Progenitor cell of endocrine pancreas (in vitro differentiated cells): ENCODE data around the gene SLC39A7. TPM values are rescaled to one million over a fixed set of nuclear protein-coding genes. Genes with fewer than 3 reads are reported as not detected.
A peak's percentile ranks its signal among the peaks of the same experiment; 100 is the strongest.

ENCODE experiments used
- DNase-seq: peaks from one replicate; pipeline ENCODE4 v3.0.0; 2021; ENCODE audit warnings: low spot score; ENCODE audit not compliant: unreplicated experiment
- H3K27ac Mint-ChIP-seq: 2 replicates; pipeline ENCODE4 v1.8.0; 2021; ENCODE audit warnings: mild to moderate bottlenecking, moderate library complexity, mixed read lengths
- H3K27me3 Mint-ChIP-seq: 2 replicates; pipeline ENCODE4 v1.8.0; 2021; ENCODE audit warnings: mixed read lengths
- H3K36me3 Mint-ChIP-seq: 2 replicates; pipeline ENCODE4 v1.8.0; 2022; ENCODE audit warnings: mixed read lengths; ENCODE audit not compliant: insufficient read depth
- H3K4me1 Mint-ChIP-seq: 2 replicates; pipeline ENCODE4 v1.8.0; 2021; ENCODE audit warnings: low read depth, mixed read lengths
- H3K4me3 Mint-ChIP-seq: 2 replicates; pipeline ENCODE4 v1.8.0; 2021; ENCODE audit warnings: low read depth, mild to moderate bottlenecking, moderate library complexity, mixed read lengths
- H3K9me3 Mint-ChIP-seq: 2 replicates; pipeline ENCODE4 v1.8.0; 2021; ENCODE audit warnings: low read depth, mixed read lengths
- CTCF ChIP-seq: fragments of 200-600 bp; sonication (generic); IDR thresholded peaks from one replicate; pipeline ENCODE4 v1.5.0; 2021; ENCODE audit warnings: antibody characterized with exemption, mild to moderate bottlenecking; ENCODE audit not compliant: unreplicated experiment
- total RNA-seq: library from RNA; stranded (reverse); gene quantifications from 2 replicates; pipeline ENCODE4 v1.2.1, GENCODE V29; 2021

The SLC39A7 gene
- total RNA-seq, 1 donor from 2014 or later, result 109 TPM

- peaks cover 50% of the 10 kb centered on the region for H3K27me3 Mint-ChIP-seq
Observed at GRCh38 chr6:33241968-33242367, 41.3 kb downstream of the SLC39A7 start.

GRCh38 chr6:33243476-33243875 lies 42.8 kb downstream of the SLC39A7 start:
- Mint-ChIP-seq H3K36me3 (no peaks in the 10 kb centered on the region), H3K9me3 (no peaks in the 10 kb centered on the region), H3K4me1 (peaks cover 4% of the 10 kb centered on the region), H3K27me3 (peaks cover 49% of the 10 kb centered on the region), H3K27ac (no peak overlapping the region), H3K4me3 (no peak overlapping the region)
- TF ChIP-seq CTCF, result no peak
- DNase-seq, result no peak

More at GRCh38 chr6:33241968-33242367, 41.3 kb downstream of the SLC39A7 start:
- no peak for TF ChIP-seq CTCF
- no peaks in the 10 kb centered on the region for H3K36me3 Mint-ChIP-seq
- no peaks in the 10 kb centered on the region for H3K4me1 Mint-ChIP-seq
- H3K4me3 Mint-ChIP-seq, result no peak overlapping the region
- no peak overlapping the region for H3K27ac Mint-ChIP-seq
- DNase-seq, result no peak
- no peaks in the 10 kb centered on the region for H3K9me3 Mint-ChIP-seq

GRCh38 chr6:33247977-33248642 lies 47.4 kb downstream of the SLC39A7 start:
- Mint-ChIP-seq H3K4me1 (peaks cover 18% of the 10 kb centered on the region), H3K36me3 (peaks cover 14% of the 10 kb centered on the region), H3K9me3 (no peaks in the 10 kb centered on the region), H3K27ac (peak overlapping the region; percentile 49), H3K4me3 (peak overlapping the region; percentile 73), H3K27me3 (peaks cover 22% of the 10 kb centered on the region)
- peak; percentile 87 for DNase-seq
- peak; percentile 93 for TF ChIP-seq CTCF

- no peak for DNase-seq
- peaks cover 18% of the 10 kb centered on the region for H3K4me1 Mint-ChIP-seq
- H3K4me3 Mint-ChIP-seq, result peak overlapping the region; percentile 73
- peaks cover 18% of the 10 kb centered on the region for H3K27me3 Mint-ChIP-seq
- H3K9me3 Mint-ChIP-seq, result no peaks in the 10 kb centered on the region
- H3K27ac Mint-ChIP-seq, result peak overlapping the region; percentile 49
- H3K36me3 Mint-ChIP-seq, result peaks cover 14% of the 10 kb centered on the region
- peak; percentile 1 for TF ChIP-seq CTCF
Observed at GRCh38 chr6:33248643-33248931, 47.9 kb downstream of the SLC39A7 start.

- DNase-seq, result peak; percentile 83
- Mint-ChIP-seq H3K4me3 (peak overlapping the region; percentile 73), H3K36me3 (peaks cover 14% of the 10 kb centered on the region), H3K27me3 (peaks cover 15% of the 10 kb centered on the region), H3K9me3 (no peaks in the 10 kb centered on the region), H3K4me1 (peaks cover 18% of the 10 kb centered on the region), H3K27ac (peak overlapping the region; percentile 78)
- TF ChIP-seq CTCF, result no peak
Observed at GRCh38 chr6:33248932-33249731, 48.5 kb downstream of the SLC39A7 start.
